Fibroblast of upper back skin (primary cell): ENCODE data around the gene SEC14L1.

Experiments used
- DNase-seq: peaks from one replicate; pipeline ENCODE4 v3.0.0-alpha.2; 2013

The SEC14L1 gene

DNA sequence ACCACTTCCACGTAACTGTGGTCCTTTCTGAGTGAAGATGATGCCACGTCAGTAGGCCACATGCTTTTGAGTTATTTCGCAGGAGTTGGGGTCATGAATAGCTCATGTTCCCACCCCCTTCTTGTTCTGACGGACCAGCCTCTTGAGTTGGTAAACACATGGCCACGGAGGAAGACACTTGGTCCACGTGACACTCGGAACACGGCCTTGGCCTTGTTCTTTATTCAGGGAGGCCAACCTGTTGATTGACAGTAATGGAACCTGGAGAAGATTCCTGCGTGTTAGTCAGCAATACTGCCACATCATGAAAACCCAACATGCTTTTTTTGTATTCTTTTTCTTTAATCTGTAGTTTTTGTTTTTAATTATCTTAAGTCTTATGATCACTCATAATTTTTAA is 56.3 kb downstream of the SEC14L1 start:
- DNase-seq, result no peak

DNA sequence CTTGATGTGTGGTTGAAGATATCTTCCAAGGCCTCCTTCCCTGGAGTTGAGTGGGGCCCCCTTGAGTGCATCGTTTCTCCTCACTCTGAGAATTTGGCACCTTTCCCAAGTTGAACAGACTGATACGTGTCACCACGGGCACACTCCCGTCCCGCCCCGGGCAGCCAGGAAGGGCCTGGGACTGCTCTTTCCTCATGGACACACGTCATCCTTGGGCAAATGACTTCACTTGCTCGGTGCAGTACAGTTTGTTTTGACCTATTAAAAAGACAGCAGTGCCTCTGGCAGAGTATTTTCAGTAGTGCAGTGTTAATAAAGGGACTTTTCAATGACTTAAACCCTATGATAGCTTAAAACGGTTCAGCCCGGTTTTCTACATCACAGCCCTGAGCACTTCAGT is 59.9 kb downstream of the SEC14L1 start:
- no peak for DNase-seq

DNA sequence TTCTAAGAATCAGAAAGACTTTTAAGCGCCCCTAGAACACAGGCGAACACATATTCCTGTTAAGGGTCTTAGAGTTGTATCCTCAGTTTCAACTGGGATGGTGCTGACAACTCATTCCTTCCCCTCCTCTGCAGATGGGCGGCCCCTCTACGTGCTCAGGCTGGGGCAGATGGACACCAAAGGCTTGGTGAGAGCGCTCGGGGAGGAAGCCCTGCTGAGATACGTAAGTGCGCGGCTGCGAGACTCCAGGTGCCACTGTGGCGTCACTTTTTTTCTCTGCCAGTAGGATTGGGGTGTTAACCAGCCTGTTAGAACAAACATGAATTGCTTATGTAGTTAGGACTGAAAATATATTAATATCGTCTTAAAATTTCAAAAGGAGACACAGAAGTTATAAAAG is 62.7 kb downstream of the SEC14L1 start:
- DNase-seq, result no peak

DNA sequence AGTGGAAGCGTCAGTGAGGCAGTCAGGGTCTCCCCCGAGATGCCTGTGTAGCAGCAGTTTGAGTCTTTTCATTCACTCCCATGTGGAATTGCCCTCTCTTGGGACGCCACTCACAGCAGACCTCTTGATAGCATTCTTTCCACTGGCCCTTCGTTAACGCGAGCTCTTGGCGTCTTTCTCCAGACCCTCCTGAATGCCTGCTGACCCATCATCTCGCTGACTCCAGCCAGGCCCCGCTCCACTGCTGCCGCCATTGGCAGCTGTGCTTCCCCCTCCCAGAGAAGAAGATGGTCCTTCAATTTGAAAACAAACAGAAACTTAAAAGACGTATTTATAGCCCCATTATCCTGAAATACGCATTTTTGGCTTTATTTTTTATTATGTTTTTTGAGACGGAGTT is 63.1 kb downstream of the SEC14L1 start:
- no peak for DNase-seq

GRCh38 chr17:77204536-77204935 is 63.8 kb downstream of the SEC14L1 start:
- DNase-seq, result no peak

DNA sequence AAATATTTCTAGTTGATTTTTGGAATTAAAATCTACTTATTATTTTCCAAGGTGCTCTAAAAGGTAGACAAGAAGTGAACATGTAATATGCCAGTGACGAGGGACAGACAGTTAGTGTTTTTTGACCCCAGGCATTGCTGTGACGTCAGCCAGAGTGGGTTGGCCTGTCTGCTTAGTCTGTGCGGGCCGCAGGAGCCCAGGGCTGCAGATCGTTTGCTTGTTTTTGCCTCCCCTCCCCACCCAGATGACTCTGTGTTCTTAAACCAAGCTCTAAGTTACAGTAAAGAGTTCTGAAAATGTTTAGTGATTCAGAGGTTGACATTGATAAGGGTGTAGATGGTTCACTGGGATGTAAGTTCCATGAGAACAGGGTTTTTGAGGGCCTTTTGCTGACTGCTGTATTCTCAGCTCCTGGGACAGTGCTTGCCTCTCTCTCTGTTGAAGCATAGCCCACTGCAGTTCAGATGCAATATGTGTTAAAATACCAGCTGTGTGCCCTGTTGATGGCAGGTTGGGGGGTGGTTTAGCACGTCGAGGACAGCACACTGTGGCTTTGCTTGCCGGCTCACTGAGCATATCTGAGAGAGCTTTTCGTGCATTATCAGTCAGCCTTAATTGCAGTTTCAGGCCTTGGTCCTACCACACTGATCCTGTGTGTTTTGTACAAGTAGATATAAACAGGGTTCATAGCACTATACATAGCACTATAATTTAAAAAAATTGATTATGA is 64.8 kb downstream of the SEC14L1 start:
- no peak for DNase-seq

DNA sequence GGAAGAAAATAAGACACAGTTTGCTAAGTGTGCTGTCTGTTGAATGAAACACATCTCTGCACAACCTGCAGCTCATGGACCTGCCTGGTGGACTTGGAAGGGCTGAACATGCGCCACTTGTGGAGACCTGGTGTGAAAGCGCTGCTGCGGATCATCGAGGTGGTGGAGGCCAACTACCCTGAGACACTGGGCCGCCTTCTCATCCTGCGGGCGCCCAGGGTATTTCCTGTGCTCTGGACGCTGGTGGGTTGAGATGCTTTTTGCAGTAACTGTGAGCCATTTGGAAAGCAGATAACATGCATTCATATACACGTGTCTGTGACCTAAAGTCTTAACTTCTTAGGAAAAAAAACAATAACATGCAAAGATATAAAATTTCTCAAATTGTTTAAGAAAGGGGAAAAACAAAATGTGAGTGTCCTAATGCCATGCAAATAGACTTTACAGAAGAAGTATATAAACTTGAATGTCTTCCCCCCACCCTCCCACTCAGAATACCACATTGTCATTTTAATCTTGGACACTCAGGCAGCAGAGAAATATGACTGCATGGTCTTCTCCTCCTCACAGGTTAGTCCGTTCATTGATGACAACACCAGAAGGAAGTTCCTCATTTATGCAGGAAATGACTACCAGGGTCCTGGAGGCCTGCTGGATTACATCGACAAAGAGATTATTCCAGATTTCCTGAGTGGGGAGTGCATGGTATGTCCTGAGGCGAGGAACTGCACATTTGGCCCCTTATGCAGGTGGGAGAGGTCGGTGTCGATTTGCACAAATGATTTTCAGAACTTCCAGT is 65.6 kb downstream of the SEC14L1 start:
- no peak for DNase-seq

DNA sequence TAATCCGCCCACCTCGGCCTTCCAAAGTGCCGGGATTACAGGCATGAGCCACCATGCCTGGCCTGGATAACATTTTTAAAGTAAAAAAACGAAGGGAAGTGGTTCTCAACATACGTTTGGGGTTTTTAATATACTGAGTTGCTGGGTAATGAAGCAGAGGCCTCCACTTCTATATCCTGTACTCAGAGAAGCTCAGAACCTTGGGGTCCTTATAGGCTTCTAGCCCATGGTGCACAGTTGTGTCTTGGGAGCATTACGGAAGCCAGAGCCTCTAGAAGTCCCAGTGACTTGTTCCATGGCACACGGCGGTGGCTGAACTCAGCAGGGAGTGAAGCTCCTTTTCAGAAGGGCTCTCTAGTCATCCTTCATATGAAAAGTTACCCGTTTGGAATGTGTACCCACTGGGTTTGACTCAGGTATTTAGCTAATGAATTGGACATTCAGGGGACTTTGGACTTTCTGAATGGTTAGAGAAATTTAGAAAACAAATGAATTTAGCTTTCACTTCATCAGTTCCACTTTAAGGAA is 67.0 kb downstream of the SEC14L1 start:
- DNase-seq, result no peak

DNA sequence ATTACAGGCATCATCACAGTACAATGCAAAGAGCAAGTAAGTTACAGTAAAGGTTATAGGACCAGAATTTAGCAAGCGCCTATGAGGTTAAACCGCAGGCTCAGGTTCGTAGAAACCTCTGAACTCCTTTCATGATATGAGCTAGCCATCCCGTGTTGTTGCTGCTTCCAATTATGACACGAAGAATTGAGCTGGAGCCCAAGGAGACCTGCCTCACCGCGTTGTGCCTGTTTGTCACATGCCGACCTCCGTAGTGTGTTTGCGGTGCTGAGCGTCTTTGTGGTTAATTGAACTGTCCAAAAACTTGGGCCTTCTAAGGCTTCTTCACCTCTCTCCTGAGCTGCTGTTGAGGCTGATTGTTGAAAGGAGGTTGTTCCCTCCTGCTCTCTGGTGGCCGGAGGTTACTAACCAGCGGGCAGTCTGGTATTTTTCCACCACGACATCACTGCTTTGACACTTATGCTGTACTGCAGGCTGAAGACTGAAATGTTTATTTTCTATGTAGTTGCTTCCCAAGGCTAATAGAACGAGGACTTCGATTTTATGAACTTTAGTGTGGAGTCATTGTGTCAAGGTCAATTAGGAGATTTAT is 67.5 kb downstream of the SEC14L1 start:
- DNase-seq, result peak; percentile 44

DNA sequence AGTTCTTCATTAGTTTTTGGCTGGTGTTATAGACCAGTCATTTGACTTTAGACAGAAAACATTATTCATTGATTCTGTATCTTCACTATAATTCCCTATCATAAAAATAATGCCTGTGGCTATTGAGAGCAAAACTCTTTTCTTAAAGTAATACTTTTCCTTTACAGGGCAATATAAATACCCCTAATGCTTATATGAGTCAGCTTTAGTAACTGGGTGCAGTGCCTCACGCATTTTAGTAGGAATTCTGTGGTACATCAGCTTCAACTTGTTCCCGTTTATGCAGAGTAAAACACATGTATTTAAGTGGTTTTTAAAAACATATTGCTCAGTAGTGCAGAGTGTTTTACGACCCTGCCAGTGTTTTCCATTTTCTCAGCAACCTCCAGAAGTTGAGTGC is 68.1 kb downstream of the SEC14L1 start:
- no peak for DNase-seq

DNA sequence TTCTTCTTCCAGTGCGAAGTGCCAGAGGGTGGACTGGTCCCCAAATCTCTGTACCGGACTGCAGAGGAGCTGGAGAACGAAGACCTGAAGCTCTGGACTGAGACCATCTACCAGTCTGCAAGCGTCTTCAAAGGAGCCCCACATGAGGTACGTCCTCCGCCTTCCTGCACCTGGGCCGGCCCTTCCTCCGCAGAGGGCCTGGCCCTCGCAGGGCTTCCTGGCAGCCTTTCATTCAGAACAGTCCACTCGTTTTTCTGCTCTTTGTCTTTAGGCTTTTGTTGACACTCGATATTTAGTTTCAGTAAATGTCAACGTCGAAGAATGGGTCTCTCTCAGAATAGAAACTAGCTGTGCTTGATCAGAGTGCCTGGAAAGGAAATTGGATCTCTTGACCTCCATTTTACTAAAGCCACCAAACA is 68.6 kb downstream of the SEC14L1 start:
- DNase-seq, result no peak

GRCh38 chr17:77210331-77210730 is 69.6 kb downstream of the SEC14L1 start:
- DNase-seq, result no peak

DNA sequence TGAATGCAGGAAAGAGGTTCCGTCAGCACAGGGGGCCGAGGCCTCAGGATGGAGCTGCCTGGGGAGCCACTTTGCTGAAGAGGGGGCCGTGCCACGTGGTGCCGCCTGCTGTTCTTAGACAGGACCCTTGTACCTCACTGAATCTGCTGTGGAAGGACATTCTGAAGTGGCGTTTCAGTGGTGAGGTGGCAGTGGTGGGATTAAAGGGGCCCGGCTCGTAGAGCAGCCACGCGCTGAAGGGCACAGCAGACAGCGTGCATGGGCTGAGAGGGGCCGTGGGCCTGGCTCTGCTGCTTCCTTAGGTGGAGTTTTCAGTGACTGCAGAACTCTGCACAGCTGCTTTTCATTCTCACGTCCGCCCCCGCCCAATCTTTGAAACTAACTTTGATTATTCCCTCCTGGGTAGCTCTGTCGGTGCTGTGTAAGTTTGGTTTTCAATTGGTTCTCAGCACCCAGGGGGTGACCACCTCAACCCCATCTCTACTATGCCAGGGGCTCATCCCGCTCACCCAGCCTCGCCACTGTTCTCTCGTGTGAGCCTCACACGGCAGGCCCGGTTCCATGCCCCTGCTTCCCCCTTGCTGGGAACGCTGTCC is 70.3 kb downstream of the SEC14L1 start:
- DNase-seq, result no peak

DNA sequence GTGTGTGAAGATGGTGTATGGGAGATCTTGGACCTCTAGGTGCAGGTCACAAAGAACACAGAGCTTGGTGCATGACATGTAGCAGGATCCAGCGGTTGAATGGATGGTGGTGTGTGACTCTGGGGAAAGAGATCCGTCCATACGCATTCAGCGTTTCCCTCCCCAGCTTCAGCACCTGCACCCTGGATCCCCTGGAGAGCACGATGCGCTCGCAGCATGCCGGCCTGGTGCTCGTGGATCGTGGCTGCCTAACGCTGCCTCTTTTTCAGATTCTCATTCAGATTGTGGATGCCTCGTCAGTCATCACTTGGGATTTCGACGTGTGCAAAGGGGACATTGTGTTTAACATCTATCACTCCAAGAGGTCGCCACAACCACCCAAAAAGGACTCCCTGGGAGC is 70.9 kb downstream of the SEC14L1 start:
- DNase-seq, result no peak

- DNase-seq, result no peak
These were observed 71.5 kb downstream of the SEC14L1 start for GRCh38 chr17:77212081-77212832.

- no peak for DNase-seq
These were observed 72.3 kb downstream of the SEC14L1 start for GRCh38 chr17:77212833-77213777.

DNA sequence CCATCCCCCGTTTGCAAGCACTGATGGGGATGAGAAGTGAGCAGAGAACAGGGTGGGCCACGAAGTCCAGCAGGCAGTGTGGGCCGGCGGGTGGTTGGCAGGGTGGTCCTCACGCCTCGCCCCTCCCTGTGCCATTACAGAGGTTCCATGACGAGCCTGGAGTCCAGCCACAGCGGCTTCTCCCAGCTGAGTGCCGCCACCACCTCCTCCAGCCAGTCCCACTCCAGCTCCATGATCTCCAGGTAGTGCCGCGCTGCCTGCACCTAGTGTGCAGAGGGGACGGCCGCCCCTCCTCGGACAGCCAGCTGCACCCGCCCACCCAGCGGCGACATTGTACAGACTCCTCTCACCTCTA is 73.0 kb downstream of the SEC14L1 start:
- no peak for DNase-seq

- DNase-seq, result no peak
These were observed 73.6 kb downstream of the SEC14L1 start for GRCh38 chr17:77214328-77214727.

DNA sequence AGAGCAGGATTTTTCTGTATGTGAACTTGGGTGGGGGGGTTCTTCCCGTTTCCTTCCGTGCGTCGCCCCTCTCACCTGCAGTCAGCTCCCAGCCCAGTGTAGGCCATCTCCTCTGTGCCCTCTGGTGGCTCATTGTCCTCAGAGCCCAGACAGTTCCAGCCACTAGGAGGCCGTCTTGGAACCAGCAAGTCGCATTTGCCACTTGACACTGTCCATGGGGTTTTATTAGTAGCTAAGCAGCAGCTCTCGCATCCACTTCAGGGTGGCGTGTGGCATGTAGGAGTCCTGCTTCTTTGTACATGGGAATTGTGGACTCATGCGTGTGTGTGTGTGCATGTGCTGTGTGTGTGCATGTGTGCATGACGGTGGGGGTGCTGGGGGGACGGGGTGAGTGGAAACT is 74.0 kb downstream of the SEC14L1 start:
- DNase-seq, result peak; percentile 22

GRCh38 chr17:77215281-77215680 is 74.5 kb downstream of the SEC14L1 start:
- DNase-seq, result no peak

DNA sequence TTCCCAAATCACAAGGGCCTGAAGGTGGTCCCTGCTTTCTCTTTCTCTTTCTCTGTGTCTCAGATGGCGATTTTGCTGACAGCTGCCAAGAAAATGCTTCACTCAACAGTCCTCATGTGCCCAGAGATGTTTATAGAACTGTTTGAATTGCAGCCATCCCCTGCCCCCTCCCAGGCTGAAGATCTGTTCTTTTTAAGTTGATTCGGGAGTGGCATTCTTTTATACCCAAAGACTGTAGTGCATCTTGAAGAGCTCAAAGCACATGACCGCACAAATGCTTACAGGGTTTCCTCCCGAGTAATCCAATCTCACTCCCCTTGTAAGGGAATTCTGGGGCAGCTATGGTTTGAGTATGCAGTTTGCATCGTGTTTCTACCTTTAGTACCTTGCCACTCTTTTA is 75.7 kb downstream of the SEC14L1 start:
- DNase-seq, result no peak

- no peak for DNase-seq
These were observed 76.4 kb downstream of the SEC14L1 start for GRCh38 chr17:77217123-77217522.
